Right kidney (tissue), 1 donor: ENCODE data around the gene SHISA4.
"Not testable (repeated sequence)": the region's sequence is repeated elsewhere in the genome, so short reads cannot be mapped to it uniquely, and the experiment has no call there.

Source experiments
- DNase-seq: peaks from one replicate; pipeline ENCODE4 v3.0.0-alpha.2; 2016

Gene SHISA4

DNA sequence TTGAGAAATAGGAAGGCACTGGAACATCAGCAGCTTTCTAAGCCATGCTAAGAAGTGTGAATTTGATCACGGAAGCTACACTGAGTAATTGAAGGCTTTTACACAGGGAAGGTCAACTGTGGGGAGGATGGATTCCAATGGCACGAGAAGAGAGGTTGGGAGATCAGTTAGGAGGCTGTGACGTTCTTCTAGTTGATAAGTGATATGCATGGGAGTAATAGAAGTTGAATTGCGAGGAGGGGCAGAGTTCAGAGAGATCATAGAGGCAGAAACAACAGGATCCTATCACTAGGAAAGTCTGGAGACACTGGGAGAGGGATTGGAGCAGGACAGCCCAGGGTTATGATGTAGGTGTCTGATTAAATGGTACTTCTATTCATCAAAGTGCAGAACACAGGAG is 41.4 kb downstream of the SHISA4 start:
- DNase-seq: no peak

DNA sequence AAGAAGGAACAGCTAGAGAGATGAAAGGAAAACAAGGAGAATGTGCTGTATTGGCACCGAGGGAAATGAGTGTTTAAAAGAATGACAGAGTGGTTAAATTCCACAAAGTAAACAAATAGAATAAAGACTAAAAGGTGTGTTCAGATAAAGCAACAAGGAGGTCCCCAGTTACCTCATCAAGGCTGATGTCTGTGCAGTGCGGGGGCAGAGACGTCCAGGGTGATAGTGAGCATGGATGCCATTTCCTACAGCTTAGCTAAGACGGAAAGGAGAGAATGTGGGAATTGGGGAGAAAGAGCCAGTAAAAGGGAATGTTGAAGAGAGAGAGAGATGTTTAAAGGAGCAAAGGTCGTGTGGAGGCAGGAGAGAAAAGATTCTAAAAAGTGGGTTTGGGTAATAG is 42.1 kb downstream of the SHISA4 start:
- DNase-seq: no peak

DNA sequence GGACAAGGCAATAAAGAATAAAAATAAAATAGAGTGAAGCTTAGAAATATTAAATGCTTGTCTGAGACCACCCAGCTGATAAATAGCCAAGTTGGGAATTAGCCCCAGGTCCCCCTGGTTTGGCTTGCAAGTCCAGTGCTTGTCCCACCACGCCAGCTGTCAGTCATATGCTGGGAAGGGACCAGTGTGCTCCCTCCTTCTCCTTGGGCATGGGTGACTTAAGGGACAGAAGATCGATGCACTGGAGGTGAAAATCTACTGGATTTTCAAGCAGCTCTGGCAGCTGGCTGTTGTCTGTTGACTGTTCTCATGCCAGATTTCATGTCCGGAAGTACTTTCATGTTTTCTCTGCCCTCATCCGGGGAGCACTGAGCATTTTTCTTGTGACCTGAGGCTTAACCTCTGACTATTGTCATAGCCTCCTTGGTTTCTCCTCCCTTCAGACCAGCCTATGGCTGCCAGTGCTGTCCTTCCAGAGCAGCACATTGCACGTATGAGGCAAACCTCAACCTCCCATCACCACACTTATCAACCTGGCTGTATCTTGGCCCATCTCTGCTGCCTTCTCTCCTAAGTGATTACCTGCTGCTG is 45.2 kb downstream of the SHISA4 start:
- no peak for DNase-seq

DNA sequence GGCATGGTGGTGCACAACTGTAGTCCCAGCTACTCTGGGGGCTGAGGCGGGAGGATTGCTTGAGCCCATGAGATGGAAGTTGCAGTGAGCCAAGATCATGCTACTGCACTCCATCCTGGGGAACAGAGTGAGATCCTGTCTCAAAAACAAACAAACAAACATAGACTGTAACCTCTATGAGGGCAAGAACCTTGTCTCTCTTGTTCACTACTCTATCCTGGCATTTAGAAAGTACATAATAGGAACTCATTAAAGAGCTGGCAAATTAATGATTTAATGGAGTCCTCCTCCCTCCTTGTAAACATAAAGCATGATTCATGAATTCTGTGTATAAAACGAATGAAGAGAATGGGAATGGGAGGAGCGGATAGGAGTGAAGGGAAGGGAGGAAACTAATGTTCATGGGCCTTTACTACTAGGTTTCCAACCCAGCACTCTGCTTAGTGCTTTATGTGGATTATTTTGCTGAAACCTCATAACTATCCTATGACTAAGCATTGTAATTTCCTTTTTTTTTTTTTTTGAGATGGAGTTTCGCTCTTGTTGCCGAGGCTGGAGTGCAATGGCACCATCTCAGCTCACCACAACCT is 49.0 kb downstream of the SHISA4 start:
- no peak for DNase-seq

GRCh38 chr1:201938440-201939035 is 49.8 kb downstream of the SHISA4 start:
- no peak for DNase-seq

GRCh38 chr1:201939148-201939547 is 50.5 kb downstream of the SHISA4 start:
- no peak for DNase-seq

DNA sequence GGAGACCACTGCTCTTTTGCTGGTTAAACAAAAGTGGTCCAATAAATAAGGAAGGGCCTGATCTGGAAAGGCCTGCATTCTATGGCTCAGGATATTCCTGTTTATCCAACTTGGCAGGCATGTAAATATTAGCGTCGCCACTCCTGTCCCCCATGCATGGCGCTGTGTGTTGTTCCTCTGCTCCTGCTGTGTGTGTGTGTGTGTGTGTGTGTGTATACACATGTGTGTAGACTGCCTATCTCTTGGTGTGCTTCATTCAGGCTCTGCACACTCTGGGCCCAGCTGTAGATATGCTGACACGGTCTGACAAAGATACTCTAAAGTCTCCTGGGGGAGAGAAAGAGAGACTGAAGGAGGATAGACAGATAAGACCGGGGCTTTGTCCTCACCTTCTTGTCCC is 50.9 kb downstream of the SHISA4 start:
- DNase-seq: no peak

DNA sequence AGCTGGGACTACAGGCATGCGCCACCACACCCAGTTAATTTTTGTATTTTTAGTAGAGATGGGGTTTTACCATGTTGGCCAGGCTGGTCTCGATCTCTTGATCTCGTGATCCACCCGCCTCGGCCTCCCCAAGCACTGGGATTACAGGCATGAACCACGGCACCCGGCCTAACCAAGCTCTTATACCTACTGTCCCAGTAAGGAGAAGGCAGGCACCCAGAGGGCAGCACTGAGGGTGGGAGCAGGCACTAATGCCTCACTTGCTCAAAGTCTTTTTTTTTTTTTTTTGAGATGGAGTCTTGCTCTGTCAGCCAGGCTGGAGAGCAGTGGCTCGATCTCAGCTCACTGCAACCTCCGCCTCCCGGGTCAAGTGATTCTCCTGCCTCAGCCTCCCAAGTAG is 51.6 kb downstream of the SHISA4 start:
- DNase-seq: not testable (repeated sequence)

GRCh38 chr1:201941420-201942128 is 52.9 kb downstream of the SHISA4 start:
- peak; percentile 77 for DNase-seq

GRCh38 chr1:201942129-201942495 is 53.4 kb downstream of the SHISA4 start:
- no peak for DNase-seq
